ENCODE data around the gene LRP11.

The LRP11 gene

DNA sequence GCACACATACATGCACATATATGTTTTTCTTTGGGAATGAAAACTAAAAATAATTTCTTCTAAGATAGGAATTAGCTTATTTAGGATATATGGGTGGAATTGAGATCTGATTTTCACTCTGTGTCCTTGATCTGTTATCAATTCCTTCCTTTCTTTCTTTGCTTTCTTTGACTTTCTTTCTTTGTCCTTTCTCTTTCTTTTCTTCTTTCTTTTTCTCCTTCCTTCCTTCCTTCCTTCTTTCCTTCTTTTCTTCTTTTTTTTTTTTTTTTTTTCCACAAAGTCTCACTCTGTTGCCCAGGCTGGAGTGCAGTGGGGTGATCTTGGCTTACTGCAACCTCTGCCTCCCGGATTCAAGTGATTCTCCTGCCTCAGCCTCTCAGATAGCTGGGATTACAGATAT is 86.5 kb downstream of the LRP11 start:
- DNase-seq, result no peak

DNA sequence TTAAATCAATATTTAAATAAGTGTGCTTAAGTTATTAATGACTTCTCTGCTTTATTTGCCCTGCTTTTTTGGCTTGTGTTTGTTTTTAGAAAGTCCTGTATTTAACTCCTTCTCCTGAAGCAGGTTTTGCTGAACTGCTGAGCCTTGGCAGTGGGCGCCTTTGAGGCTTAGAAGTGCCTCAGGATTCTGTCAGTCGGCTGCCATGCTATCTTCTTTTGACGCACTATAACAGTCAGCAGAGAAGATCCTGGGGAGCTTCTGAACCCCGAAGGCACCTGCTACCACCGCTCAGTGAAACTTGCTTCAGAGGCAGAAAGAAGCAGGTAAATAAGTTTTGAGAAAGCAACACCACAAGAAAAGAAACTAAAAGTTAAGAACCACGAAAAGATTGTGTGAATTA is 92.2 kb downstream of the LRP11 start:
- no peak for DNase-seq

- no peak for DNase-seq
These were observed 93.0 kb downstream of the LRP11 start for GRCh38 chr6:149771185-149771584.

GRCh38 chr6:149769676-149770075 is 94.5 kb downstream of the LRP11 start:
- no peak for DNase-seq

All from T-helper 1 cell (primary cell).